Measurements from ENCODE around the gene TACC3. TPM values are rescaled to one million over a fixed set of nuclear protein-coding genes. Genes with fewer than 3 reads are reported as not detected.
A peak's percentile ranks its signal among the peaks of the same experiment; 100 is the strongest.

The TACC3 gene
- total and polyA plus RNA-seq, 2 of the 8 experiments (the other 6 are each of a cell fraction or from before 2014, with no cell fraction given): 73.8 to 148 TPM

DNA sequence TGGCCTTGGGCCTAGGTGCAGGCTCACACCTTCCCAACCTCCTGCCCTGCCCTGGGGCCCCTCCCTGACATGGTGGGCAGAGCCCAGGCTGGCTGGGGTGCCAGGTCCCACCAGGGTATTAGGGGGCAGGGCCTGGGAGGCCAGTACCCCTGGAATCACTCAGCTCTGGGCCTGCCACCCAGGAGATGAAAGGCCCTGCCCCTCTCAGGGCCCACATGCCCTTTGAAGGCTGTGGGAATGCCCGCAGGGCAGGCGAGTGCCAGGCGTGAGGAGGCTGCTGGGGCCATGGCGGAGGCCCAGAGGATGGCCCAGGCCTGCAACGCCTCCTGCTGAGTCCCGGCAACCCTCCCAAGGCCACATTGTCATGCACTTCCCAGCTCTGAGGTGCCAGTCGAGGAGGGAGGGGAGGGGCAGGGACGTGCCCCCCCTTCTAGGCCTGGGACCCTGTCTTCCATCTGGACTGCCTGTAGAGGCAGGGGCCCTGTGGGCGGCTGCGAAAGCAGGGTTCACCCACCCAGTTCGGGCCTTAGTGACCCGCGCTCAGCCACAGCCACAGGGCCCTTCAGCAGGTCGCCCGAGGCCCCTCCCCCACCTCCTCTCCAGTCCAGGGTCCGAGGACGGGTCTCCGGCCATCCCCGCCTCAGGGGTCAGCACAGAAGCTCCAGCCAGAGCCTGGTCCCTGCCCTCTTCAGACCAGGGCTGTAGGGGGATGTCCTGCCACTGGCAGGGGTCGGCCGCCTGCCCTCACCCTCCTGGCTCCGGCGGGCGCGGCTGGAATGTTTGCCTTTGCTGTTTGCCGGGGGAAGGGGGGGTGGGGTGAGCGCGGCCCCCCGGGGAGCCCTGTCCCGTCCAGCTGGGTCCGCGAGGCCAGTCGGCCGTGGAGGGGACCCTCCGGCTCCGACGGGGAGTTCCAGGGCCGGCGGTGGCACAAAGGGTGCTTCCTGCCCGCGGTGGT is 45.1 kb downstream of the TACC3 start:
- Histone ChIP-seq H2BK20ac (ENCODE audit: low read length) (peak overlapping the region; percentile 95), H3K23me2 (ENCODE audit: low read depth, low read length) (peaks cover 4% of the 10 kb centered on the region; the same call in 1 of the 2 replicates), H3K4me1 (replicated peaks in 1 of 4; ENCODE audit: control insufficient read depth in 3 of 4, insufficient read depth in 4 of 4, low read length in 3 of 4) (peaks cover 5 to 39% (median 30%) of the 10 kb centered on the region in 4 experiments), H4K5ac (ENCODE audit: insufficient read length, low read depth, low read length) (peak overlapping the region; percentile 87), H2BK120ac (replicated peaks; ENCODE audit: low read depth, low read length) (peak overlapping the region; percentile 83), H2AK5ac (ENCODE audit: low read depth, low read length) (peak overlapping the region; percentile 78; the same call in 1 of the 2 replicates), H3K4me2 (ENCODE audit: insufficient read depth in 1 of 2, low read depth in 2 of 2, low read length in 2 of 2) (peak overlapping the region; percentile 30 to 66), H3K23ac (ENCODE audit: insufficient read length) (no peak overlapping the region), H2BK12ac (ENCODE audit: low read depth, low read length) (peak overlapping the region; percentile 97; the same call in 1 of the 2 replicates), H2AFZ (ENCODE audit: low read length) (no peak overlapping the region), H4K20me1 (replicated peaks in 1 of 2; ENCODE audit: control insufficient read depth in 1 of 2, insufficient read depth in 2 of 2, low read length in 2 of 2) (no peaks in the 10 kb centered on the region), H3K4me3 (ENCODE audit: extremely low read depth in 1 of 4, insufficient read depth in 2 of 4, low read depth in 3 of 4, low read length in 4 of 4) (peak overlapping the region in 1 of 4 experiments; percentile 47; a peak in 5 of 8 replicates), H3K56ac (replicated peaks; ENCODE audit: insufficient read length, low read depth, low read length) (no peak overlapping the region), H3K79me1 (ENCODE audit: low read depth, low read length) (no peaks in the 10 kb centered on the region), H3K36me3 (ENCODE audit: control insufficient read depth in 2 of 4, insufficient read depth in 4 of 4, low read length in 3 of 4) (no peaks in the 10 kb centered on the region), H3K27me3 (replicated peaks in 1 of 4; ENCODE audit: control insufficient read depth in 3 of 4, extremely low read depth in 1 of 4, insufficient read depth in 3 of 4, low read length in 3 of 4) (peaks cover 0 to 5% (median 0%) of the 10 kb centered on the region in 4 experiments; a peak in 2 of 7 replicates), H3K27ac (ENCODE audit: low read depth, low read length) (no peak overlapping the region), H3K4ac (replicated peaks; ENCODE audit: insufficient read length, low read depth, low read length) (peak overlapping the region; percentile 90), H3K79me2 (ENCODE audit: control insufficient read depth in 1 of 2, insufficient read depth in 2 of 2, low read length in 2 of 2) (no peaks in the 10 kb centered on the region), H3K18ac (ENCODE audit: extremely low read depth, low read length) (peak overlapping the region; percentile 90), H3K9ac (replicated peaks in 1 of 4; ENCODE audit: extremely low read depth in 1 of 4, low read depth in 3 of 4, low read length in 3 of 4) (no peak overlapping the region), H4K8ac (ENCODE audit: extremely low read depth, insufficient read depth, low read length) (peak overlapping the region; percentile 45), H3K9me3 (ENCODE audit: insufficient read depth in 2 of 2, low read depth in 1 of 2, low read length in 1 of 2) (no peaks in the 10 kb centered on the region), H2BK5ac (ENCODE audit: low read depth, low read length) (peak overlapping the region; percentile 83; the same call in 1 of the 2 replicates), H3K14ac (ENCODE audit: insufficient read length) (no peak overlapping the region), H4K91ac (replicated peaks; ENCODE audit: insufficient read length, low read length) (peak overlapping the region; percentile 12), H2BK15ac (ENCODE audit: low read length) (peak overlapping the region; percentile 88; the same call in 1 of the 2 replicates)
- FAIRE-seq (no peak), DNase-seq (ENCODE audit: low read depth in 1 of 2, low spot score in 2 of 2) (peak in 1 of 2 experiments; percentile 82)
- ChIA-PET CTCF (ENCODE audit: partially characterized antibody) (interaction anchor here (0.8 to 71.2 kb wide), 3 partner anchors 1 to 134 kb away, joined by 4 to 2507 read pairs (median 2507); partner anchors contain the start of gene FGFR3), POLR2A (ENCODE audit: partially characterized antibody) (interaction anchor here (0.9 to 4.9 kb wide), 9 partner anchors 8 to 54 kb away, joined by 3 to 24 read pairs (median 4); partner anchors contain the start of genes FGFR3, SLBP, TACC3 and TMEM129)
- 23% methylated on average over 13 of the region's 41 CpGs; no CpG with 5 or more reads in 1 of the 2 experiments for WGBS, 2 experiments (ENCODE audit: extremely low coverage in 1 of 2, insufficient coverage in 1 of 2, insufficient read length in 1 of 2, insufficient replicate concordance in 2 of 2, low coverage in 1 of 2, low lambda C conversion rate in 2 of 2, missing lambda C conversion rate in 1 of 2)
- TF ChIP-seq SP2 (IDR thresholded peaks at IDR 0.05; ENCODE audit: low read length): no peak
- peak; percentile 73 for TF ChIP-seq TEAD4 (IDR thresholded peaks at IDR 0.05; ENCODE audit: low read depth, low read length)
- no peak for TF ChIP-seq ASH2L (IDR thresholded peaks at IDR 0.05; ENCODE audit: low read length)
- peak; percentile 27 for TF ChIP-seq CTBP2 (IDR thresholded peaks at IDR 0.05; ENCODE audit: borderline replicate concordance, insufficient read depth, insufficient read length, low read length)
- TF ChIP-seq HDAC2 (IDR thresholded peaks at IDR 0.05; ENCODE audit: borderline replicate concordance in 1 of 2, low read depth in 2 of 2, low read length in 2 of 2): 0 out of 4 replicates have a peak, but pooled peaks of 1 of the 2 experiments have one; percentile 52
- TF ChIP-seq CTCF (IDR thresholded peaks at IDR 0.05; ENCODE audit: control extremely low read depth in 1 of 3, insufficient read depth in 1 of 3, low read depth in 1 of 3, low read length in 3 of 3): no peak
